IPS-18a (cell line): ENCODE measurements around the gene SULT1C2.
A peak's percentile ranks its signal among the peaks of the same experiment; 100 is the strongest.

Source experiments
- H3K27ac ChIP-seq: one replicate; pipeline ENCODE4 v1.5.1; 2013; ENCODE audit warnings: low read length
- H3K27me3 ChIP-seq: one replicate; pipeline ENCODE4 v1.6.1; 2013; ENCODE audit warnings: mild to moderate bottlenecking, low read length; ENCODE audit not compliant: control insufficient read depth, insufficient read depth
- H3K36me3 ChIP-seq: one replicate; pipeline ENCODE4 v1.6.1; 2013; ENCODE audit warnings: low read depth, low read length; ENCODE audit not compliant: control insufficient read depth
- H3K4me1 ChIP-seq: one replicate; pipeline ENCODE4 v1.6.1; 2013; ENCODE audit warnings: low read depth, low read length; ENCODE audit not compliant: control insufficient read depth
- H3K4me3 ChIP-seq: one replicate; pipeline ENCODE4 v1.5.1; 2013; ENCODE audit warnings: low read length
- H3K9ac ChIP-seq: one replicate; pipeline ENCODE4 v1.6.1; 2013; ENCODE audit warnings: mild to moderate bottlenecking, low read length, moderate library complexity
- H3K9me3 ChIP-seq: one replicate; pipeline ENCODE4 v1.6.1; 2013; ENCODE audit warnings: low read depth, low read length; ENCODE audit not compliant: control insufficient read depth

The SULT1C2 gene

DNA sequence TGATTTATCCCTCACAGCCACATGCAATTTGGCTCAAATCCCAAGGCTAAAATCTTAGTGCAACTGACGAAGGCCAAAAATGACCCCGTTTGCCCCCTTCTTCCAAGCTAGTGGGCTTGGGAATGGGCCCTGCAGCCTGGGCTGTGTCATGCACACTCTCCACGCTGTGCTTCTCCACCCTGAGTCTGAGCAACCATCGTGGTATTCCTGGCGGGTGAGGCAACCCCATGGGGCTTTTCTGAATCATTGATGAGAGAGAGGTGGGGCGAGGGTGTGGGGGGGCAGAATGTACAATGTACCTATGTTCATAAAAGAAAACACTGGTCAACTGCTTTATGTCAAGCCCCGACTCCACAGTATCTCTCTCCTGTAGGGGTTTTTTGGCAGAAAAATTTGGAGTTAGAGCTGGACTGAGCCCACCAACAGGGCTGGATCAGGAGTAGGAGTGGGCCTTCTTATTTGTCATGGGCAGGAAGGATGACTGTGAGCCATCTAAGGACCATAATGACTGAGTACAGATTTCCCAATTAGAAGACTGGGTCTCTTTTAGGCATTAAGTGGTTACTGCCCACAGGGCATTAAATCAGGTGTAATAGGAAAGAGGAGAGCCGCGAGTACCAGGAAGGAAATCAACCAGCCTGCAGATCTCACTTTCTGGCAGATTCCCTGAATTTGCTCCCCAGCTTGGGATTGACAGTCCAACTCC, 8.9 kb downstream of the SULT1C2 start:
- no peaks in the 10 kb centered on the region for H3K9me3 ChIP-seq
- H3K27ac ChIP-seq: no peak overlapping the region
- H3K36me3 ChIP-seq: no peaks in the 10 kb centered on the region
- no peaks in the 10 kb centered on the region for H3K4me1 ChIP-seq
- no peaks in the 10 kb centered on the region for H3K27me3 ChIP-seq
- no peak overlapping the region for H3K9ac ChIP-seq
- H3K4me3 ChIP-seq: no peak overlapping the region

DNA sequence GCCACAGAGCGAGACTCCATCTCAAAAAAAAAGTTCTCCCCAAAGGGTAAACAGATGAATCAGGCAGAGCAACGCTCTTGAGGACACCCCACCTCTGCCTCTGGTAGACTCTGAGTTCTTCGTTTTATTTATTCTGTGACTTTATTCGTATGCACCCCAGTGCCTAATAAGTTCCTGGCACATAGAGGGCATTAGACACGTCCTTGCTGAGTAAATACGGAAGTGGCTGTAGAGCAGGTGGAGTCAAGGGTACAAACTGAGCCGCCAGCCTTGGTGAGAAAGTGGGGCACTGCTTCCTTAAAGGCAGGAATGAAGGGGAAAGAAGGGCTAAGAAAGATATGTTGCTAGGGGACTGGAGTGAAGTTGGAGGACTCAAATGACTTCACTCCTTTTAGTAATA, 12.9 kb downstream of the SULT1C2 start:
- Histone ChIP-seq H3K9me3 (no peaks in the 10 kb centered on the region), H3K27me3 (no peaks in the 10 kb centered on the region), H3K4me1 (no peaks in the 10 kb centered on the region), H3K9ac (no peak overlapping the region), H3K4me3 (no peak overlapping the region), H3K36me3 (no peaks in the 10 kb centered on the region), H3K27ac (no peak overlapping the region)

DNA sequence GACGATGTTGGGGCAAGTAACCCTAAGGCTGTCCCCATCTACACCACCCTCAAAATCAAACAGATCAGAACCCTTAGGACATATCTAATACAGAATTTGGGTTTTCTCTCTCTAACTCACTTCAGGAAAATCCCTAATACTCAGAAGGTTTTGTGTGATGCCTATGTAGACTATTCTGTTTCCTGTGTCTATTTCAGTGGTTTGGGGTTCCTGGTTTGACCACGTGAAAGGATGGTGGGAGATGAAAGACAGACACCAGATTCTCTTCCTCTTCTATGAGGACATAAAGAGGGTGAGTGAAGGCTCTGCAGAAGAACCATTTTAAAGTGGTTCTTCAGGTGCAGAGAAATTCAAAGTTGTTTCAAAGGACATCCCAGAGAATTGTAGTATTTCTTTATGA, 16.3 kb downstream of the SULT1C2 start:
- Histone ChIP-seq H3K9me3 (no peaks in the 10 kb centered on the region), H3K4me1 (no peaks in the 10 kb centered on the region), H3K27me3 (no peaks in the 10 kb centered on the region), H3K36me3 (no peaks in the 10 kb centered on the region), H3K9ac (no peak overlapping the region), H3K27ac (no peak overlapping the region), H3K4me3 (no peak overlapping the region)

DNA sequence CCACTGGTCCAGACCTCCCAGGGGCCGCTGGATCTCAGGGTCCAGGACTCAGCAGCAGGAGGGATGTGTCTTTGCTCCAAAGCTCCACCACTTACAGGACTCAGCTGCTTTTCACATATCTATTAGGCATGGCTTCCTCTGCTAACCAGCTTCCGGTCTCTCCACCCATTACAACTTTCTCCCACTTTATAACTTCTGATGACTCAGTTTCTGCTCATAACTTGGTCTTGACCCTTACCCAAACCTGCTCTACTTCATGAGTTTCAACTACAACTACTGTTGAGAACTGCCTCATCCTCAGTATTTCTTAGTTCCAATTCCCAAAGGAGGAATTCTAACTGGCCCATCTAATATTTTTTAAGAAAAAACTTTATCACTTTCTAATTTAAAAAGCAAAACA, 17.2 kb downstream of the SULT1C2 start:
- Histone ChIP-seq H3K27me3 (no peaks in the 10 kb centered on the region), H3K9ac (no peak overlapping the region), H3K4me3 (no peak overlapping the region), H3K4me1 (no peaks in the 10 kb centered on the region), H3K36me3 (no peaks in the 10 kb centered on the region), H3K9me3 (no peaks in the 10 kb centered on the region), H3K27ac (no peak overlapping the region)

DNA sequence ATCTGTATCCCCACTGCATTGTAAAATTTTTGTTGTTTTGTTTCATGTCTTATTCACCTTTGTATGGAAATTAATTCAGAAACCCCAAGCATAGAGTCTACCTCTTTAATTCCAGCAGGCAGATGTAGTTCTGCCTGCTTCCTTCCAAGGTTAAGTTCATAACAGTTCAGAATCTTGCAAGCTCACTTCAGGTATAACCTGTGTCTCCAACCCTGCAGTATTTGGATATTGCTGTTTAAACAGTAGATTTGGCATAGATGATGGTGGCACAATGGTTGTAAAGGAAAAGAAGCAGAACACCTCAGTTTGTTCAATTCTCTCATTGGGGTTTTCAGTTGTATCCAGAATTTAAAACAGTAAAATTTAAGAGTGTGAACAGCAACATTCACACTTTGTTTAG, 21.2 kb downstream of the SULT1C2 start:
- Histone ChIP-seq H3K4me3 (no peak overlapping the region), H3K27ac (no peak overlapping the region)

DNA sequence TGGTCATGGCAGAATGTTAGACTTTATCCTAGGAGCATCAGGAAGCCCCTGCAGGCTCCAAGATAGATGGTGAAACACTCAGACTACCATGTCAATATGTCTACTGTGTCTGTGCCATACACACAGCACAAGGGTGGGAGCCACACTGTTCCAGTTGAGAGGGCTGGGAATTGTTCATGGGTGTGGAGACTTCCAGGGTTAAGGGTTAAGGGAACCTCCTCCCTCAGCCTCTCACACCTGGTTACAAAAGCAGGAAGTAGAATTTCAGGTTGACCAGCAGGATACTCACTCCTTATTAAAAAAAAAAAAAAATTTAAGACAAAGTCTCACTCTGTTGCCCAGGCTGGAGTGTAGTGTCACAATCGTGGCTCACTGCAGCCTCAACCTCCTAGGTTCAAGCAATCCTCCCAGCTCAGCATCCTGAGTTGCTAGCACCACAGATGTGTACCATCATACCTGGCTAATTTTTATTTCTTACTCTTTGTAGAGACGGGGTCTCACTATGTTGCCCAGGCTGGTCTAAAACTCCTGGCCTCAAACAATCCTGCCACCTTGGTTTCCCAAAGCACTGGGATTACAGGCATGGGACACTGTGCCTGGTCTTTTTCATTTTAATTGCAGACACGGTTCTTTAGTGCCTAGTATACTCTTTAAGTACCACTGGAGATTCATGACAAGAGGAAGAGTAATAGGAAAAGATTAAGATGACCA, 26.0 kb downstream of the SULT1C2 start:
- no peak overlapping the region for H3K27ac ChIP-seq
- peaks cover 17% of the 10 kb centered on the region for H3K4me1 ChIP-seq
- no peaks in the 10 kb centered on the region for H3K9me3 ChIP-seq
- H3K36me3 ChIP-seq: no peaks in the 10 kb centered on the region
- H3K9ac ChIP-seq: no peak overlapping the region
- H3K4me3 ChIP-seq: no peak overlapping the region
- no peaks in the 10 kb centered on the region for H3K27me3 ChIP-seq

More for the DNA sequence above, 21.2 kb downstream of the SULT1C2 start:
- Histone ChIP-seq H3K9ac (no peak overlapping the region), H3K36me3 (no peaks in the 10 kb centered on the region), H3K9me3 (no peaks in the 10 kb centered on the region), H3K27me3 (no peaks in the 10 kb centered on the region), H3K4me1 (no peaks in the 10 kb centered on the region)

DNA sequence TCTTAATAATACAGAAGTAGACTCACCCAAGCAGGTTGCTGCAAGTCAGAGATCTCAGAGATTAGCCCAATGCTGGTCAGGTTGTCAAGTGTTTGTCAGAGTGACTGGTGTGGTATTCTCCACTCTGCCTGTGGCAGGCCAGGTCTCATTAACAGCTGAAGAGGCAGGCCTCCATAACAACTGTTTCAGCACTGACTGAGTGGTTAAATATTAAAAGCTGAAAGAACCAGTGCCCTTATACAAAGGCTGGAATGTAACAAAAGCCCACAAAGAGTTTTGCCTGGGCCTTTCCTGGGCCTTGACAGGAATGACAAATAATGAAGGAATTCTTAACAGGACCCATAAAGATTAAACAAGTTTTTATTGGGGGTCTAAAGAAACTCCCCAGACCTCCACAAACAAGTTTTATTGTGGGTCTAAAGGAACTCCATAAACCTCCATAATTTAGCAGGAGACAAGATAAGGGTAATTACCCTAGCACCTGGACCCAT, 26.8 kb downstream of the SULT1C2 start:
- Histone ChIP-seq H3K27ac (no peak overlapping the region), H3K4me3 (no peak overlapping the region), H3K27me3 (no peaks in the 10 kb centered on the region), H3K4me1 (peaks cover 17% of the 10 kb centered on the region), H3K9ac (no peak overlapping the region), H3K9me3 (no peaks in the 10 kb centered on the region), H3K36me3 (no peaks in the 10 kb centered on the region)

DNA sequence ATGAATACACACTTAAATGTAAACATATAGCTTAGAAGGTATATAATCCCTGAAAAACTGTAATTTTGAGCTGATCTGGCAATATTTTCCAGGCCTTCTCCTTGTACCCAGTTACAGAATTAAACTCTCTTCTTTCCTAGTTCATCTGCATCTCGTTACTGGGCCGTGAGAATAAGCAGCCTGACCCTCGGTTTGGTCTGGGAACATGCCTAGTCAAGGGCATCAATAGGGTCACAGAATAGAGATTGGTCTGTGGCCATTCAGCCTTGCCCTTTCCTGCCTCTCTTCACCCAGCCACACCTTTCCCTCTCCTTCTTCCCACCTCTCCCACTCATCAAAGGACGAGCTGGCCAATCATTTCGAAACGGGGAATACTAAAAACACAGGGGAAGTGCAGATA, 27.3 kb downstream of the SULT1C2 start:
- H3K27me3 ChIP-seq: no peaks in the 10 kb centered on the region
- H3K4me1 ChIP-seq: peaks cover 17% of the 10 kb centered on the region
- H3K9ac ChIP-seq: no peak overlapping the region

DNA sequence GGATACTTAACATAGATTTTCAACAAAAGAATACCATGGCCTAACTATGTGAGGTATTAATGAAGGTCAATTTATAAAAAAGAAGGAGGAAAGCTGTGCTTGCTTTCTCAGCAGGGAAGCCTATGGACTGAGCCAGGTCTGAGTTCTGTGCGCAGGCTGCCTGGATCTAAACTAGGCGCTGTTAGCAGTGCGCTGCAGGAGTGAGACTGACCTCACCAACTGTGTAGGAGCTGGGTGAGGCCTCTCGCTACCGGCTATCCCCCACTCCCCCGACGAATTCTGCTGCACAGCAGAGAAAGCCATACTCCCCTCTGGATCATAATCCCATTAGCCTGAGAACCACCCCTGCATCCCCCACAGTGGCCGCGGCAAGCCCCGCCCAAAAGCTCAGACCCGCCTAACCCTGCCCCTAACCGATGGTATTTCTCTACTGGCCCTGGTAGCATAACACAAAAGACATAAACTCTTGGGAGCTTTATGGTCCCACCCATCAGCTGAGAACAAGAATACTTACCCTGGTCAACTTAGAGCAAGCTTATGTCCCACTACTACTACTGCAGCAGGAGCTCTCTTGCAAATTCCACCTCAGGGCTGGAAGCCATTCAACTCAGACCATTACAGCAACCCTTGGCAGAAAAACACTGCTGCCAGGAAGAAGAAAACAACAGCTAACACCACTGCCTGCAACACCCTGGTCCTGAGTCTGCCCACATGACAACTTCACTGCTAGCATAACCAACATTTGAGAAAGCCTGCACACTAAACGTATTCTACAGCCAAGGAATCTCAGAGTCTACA, 28.0 kb downstream of the SULT1C2 start:
- no peaks in the 10 kb centered on the region for H3K9me3 ChIP-seq
- H3K27me3 ChIP-seq: no peaks in the 10 kb centered on the region
- peaks cover 17% of the 10 kb centered on the region for H3K4me1 ChIP-seq
- H3K4me3 ChIP-seq: peak overlapping the region; percentile 24
- no peak overlapping the region for H3K9ac ChIP-seq
- no peaks in the 10 kb centered on the region for H3K36me3 ChIP-seq
- no peak overlapping the region for H3K27ac ChIP-seq

More for the DNA sequence above, 27.3 kb downstream of the SULT1C2 start:
- H3K27ac ChIP-seq: no peak overlapping the region
- no peaks in the 10 kb centered on the region for H3K36me3 ChIP-seq
- no peaks in the 10 kb centered on the region for H3K9me3 ChIP-seq
- H3K4me3 ChIP-seq: no peak overlapping the region

DNA sequence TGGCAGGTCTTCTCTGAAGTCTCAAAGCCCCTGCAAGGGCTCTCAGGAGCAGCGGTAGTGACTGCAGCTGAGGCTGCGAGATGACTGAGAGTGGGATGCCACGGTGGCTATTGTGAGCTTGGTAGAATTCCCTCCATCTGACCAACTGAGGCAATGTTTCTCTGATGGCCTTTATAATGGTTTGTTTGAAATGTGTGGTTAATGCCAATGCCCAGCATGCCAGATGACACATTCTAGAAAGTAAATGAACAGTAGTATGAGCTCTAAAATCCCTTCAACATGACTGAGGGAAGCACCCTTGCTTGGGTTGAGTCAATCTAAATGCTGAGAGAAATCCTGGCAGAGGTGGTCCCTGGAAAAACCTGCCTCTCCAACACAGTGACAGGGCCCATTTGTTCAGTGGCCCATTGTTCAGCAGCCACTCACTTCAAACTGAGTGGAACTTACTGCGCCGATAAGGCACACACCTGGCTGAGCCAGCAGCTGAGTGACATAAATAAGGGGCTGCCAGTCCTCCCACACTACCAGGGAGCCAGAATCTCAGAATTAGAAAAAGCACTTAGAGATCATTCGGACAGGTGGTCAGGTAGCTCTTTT, 31.7 kb downstream of the SULT1C2 start:
- Histone ChIP-seq H3K36me3 (no peaks in the 10 kb centered on the region), H3K4me3 (no peak overlapping the region), H3K27me3 (no peaks in the 10 kb centered on the region), H3K9ac (no peak overlapping the region), H3K4me1 (peaks cover 16% of the 10 kb centered on the region), H3K9me3 (no peaks in the 10 kb centered on the region), H3K27ac (no peak overlapping the region)

DNA sequence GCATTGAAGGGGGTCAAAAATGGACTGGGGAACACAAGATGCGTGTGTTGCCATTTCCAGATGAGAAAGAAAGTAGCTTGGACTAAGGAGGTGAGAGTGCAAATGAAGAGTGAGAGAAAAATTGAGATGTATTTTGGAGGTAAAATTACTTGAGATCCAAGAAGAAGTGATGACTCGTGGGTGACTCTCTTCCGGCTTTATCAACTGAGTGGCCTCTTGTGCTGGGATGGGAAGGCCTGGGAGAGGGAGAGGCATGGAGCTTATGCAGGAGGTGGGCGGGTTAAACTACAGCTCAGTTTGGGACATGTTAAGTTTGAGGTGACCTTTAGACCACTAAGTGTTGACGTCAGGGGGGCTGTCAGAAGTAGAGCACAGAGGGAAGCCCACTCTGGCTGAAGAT, 34.9 kb downstream of the SULT1C2 start:
- no peak overlapping the region for H3K27ac ChIP-seq
- H3K27me3 ChIP-seq: no peaks in the 10 kb centered on the region
- no peak overlapping the region for H3K9ac ChIP-seq
- no peak overlapping the region for H3K4me3 ChIP-seq
- H3K4me1 ChIP-seq: no peaks in the 10 kb centered on the region
- H3K36me3 ChIP-seq: no peaks in the 10 kb centered on the region
- no peaks in the 10 kb centered on the region for H3K9me3 ChIP-seq
